H1 (cell line): ENCODE data around the gene DCN. TPM values are rescaled to one million over a fixed set of nuclear protein-coding genes. Genes with fewer than 3 reads are reported as not detected.

ENCODE experiments used
- CTCF ChIA-PET: fragments of 300-600 bp; sonication (Branson Sonifier 250); formaldehyde crosslinking; loops from one replicate; lab custom pipeline; 2021; ENCODE audit not compliant: partially characterized antibody; lab: Charles Lee
- POLR2A ChIA-PET: fragments of 300-600 bp; sonication (Branson Sonifier 250); formaldehyde crosslinking; loops from one replicate; lab custom pipeline; 2021; ENCODE audit warnings: inconsistent platforms; ENCODE audit not compliant: partially characterized antibody; lab: Charles Lee
- DNase-seq, 2 experiments: peaks; one replicate each; pipeline versions ENCODE4 v3.0.0 to v3.0.0-alpha.2; 2010 to 2022; ENCODE audit warnings: low spot score in 2 of 2, low read depth in 1 of 2, mixed read lengths in 1 of 2
- FAIRE-seq: peaks from 2 replicates; lab custom pipeline; 2011; peaks lifted over from hg19 to GRCh38; lab: Jason Lieb, UNC
- H2AFZ ChIP-seq: 2 replicates; pipeline ENCODE4 v1.8.1; 2012; ENCODE audit warnings: low read length, inconsistent platforms
- H2AK5ac ChIP-seq: 2 replicates; pipeline ENCODE4 v1.6.1; 2013; ENCODE audit warnings: low read depth, low read length
- H2BK120ac ChIP-seq: replicated peaks from 2 replicates; pipeline ENCODE3; 2013; ENCODE audit warnings: low read depth, low read length, inconsistent platforms
- H2BK12ac ChIP-seq: 2 replicates; pipeline ENCODE4 v1.6.1; 2013; ENCODE audit warnings: low read depth, low read length
- H2BK15ac ChIP-seq: 2 replicates; pipeline ENCODE4 v1.6.1; 2013; ENCODE audit warnings: low read length
- H2BK20ac ChIP-seq: 2 replicates; pipeline ENCODE4 v1.6.1; 2013; ENCODE audit warnings: low read length
- H2BK5ac ChIP-seq: 2 replicates; pipeline ENCODE4 v1.6.1; 2013; ENCODE audit warnings: low read depth, low read length
- H3K14ac ChIP-seq: 2 replicates; pipeline ENCODE4 v1.6.1; 2013; ENCODE audit warnings: inconsistent platforms; ENCODE audit not compliant: insufficient read length
- H3K18ac ChIP-seq: 2 replicates; pipeline ENCODE4 v1.6.1; 2013; ENCODE audit warnings: low read length; ENCODE audit errors: extremely low read depth
- H3K23ac ChIP-seq: 2 replicates; pipeline ENCODE4 v1.6.1; 2013; ENCODE audit warnings: inconsistent platforms; ENCODE audit not compliant: insufficient read length
- H3K23me2 ChIP-seq: 2 replicates; pipeline ENCODE4 v1.6.1; 2013; ENCODE audit warnings: low read depth, low read length
- H3K27ac ChIP-seq: 2 replicates; pipeline ENCODE4 v1.6.1; 2011; ENCODE audit warnings: low read depth, low read length, inconsistent platforms
- H3K27me3 ChIP-seq, 4 experiments: replicated peaks in 1 of 4; 1 replicate in 1 of 4; 2 replicates in 3 of 4; pipeline versions ENCODE4 v1.6.1 to v1.8.1; 2011 to 2013; ENCODE audit warnings: low read length in 3 of 4, mild to moderate bottlenecking in 3 of 4, inconsistent platforms in 2 of 4, mixed read lengths in 2 of 4, moderate library complexity in 1 of 4; ENCODE audit not compliant: control insufficient read depth in 3 of 4, insufficient read depth in 3 of 4; ENCODE audit errors: extremely low read depth in 1 of 4
- H3K36me3 ChIP-seq, 4 experiments: 2 replicates each; pipeline versions ENCODE4 v1.6.1 to v1.8.1; 2011 to 2013; ENCODE audit warnings: mild to moderate bottlenecking in 4 of 4, low read length in 3 of 4, moderate library complexity in 2 of 4, control low read depth in 1 of 4, inconsistent platforms in 1 of 4; ENCODE audit not compliant: insufficient read depth in 4 of 4, control insufficient read depth in 2 of 4
- H3K4ac ChIP-seq: replicated peaks from 2 replicates; pipeline ENCODE3; 2013; ENCODE audit warnings: low read length, low read depth, mixed read lengths, inconsistent platforms; ENCODE audit not compliant: insufficient read length
- H3K4me1 ChIP-seq, 4 experiments: replicated peaks in 1 of 4; 1 replicate in 1 of 4; 2 replicates in 3 of 4; pipeline versions ENCODE4 v1.6.1 to v1.8.1; 2011 to 2013; ENCODE audit warnings: low read length in 3 of 4, inconsistent platforms in 2 of 4, mixed read lengths in 1 of 4; ENCODE audit not compliant: insufficient read depth in 4 of 4, control insufficient read depth in 3 of 4
- H3K4me2 ChIP-seq, 2 experiments: 2 replicates each; pipeline versions ENCODE4 v1.6.1 to v1.8.1; 2011 to 2013; ENCODE audit warnings: low read depth in 2 of 2, low read length in 2 of 2, control low read depth in 1 of 2, inconsistent platforms in 1 of 2, mild to moderate bottlenecking in 1 of 2; ENCODE audit not compliant: insufficient read depth in 1 of 2
- H3K4me3 ChIP-seq, 4 experiments: fragments of 200-600, 300-600 bp in 1 of 4; sonication (generic), shearing (Covaris generic), sonication (Bioruptor Twin) in 1 of 4; 2 replicates each; pipeline versions ENCODE4 v1.5.1 to v1.8.1; 2011 to 2016; ENCODE audit warnings: low read length in 4 of 4, low read depth in 3 of 4, control low read depth in 2 of 4, inconsistent platforms in 2 of 4, mild to moderate bottlenecking in 2 of 4, mixed read lengths in 1 of 4, moderate library complexity in 1 of 4; ENCODE audit not compliant: insufficient read depth in 2 of 4; ENCODE audit errors: extremely low read depth in 1 of 4
- H3K56ac ChIP-seq: replicated peaks from 2 replicates; pipeline ENCODE3; 2013; ENCODE audit warnings: low read depth, mild to moderate bottlenecking, mixed read lengths, low read length, inconsistent platforms; ENCODE audit not compliant: insufficient read length
- H3K79me1 ChIP-seq: 2 replicates; pipeline ENCODE4 v1.6.1; 2013; ENCODE audit warnings: low read depth, low read length, control low read depth
- H3K79me2 ChIP-seq, 2 experiments: 2 replicates each; pipeline versions ENCODE4 v1.6.1 to v1.8.1; 2012 to 2013; ENCODE audit warnings: low read length in 2 of 2, mild to moderate bottlenecking in 2 of 2, inconsistent platforms in 1 of 2; ENCODE audit not compliant: insufficient read depth in 2 of 2, control insufficient read depth in 1 of 2
- H3K9ac ChIP-seq, 4 experiments: replicated peaks in 1 of 4; 1 replicate in 1 of 4; 2 replicates in 3 of 4; pipeline versions ENCODE4 v1.6.1 to v1.8.1; 2011 to 2013; ENCODE audit warnings: low read depth in 3 of 4, low read length in 3 of 4, control low read depth in 2 of 4, mild to moderate bottlenecking in 2 of 4, moderate library complexity in 2 of 4, inconsistent platforms in 1 of 4; ENCODE audit errors: extremely low read depth in 1 of 4
- H3K9me3 ChIP-seq, 2 experiments: 2 replicates each; pipeline versions ENCODE4 v1.6.1 to v1.8.1; 2012 to 2013; ENCODE audit warnings: mild to moderate bottlenecking in 2 of 2, moderate library complexity in 2 of 2, control low read depth in 1 of 2, inconsistent platforms in 1 of 2, low read depth in 1 of 2, low read length in 1 of 2, mixed read lengths in 1 of 2; ENCODE audit not compliant: insufficient read depth in 2 of 2
- H4K20me1 ChIP-seq, 2 experiments: replicated peaks in 1 of 2; 2 replicates each; pipeline versions ENCODE3 to v1.8.1; 2011 to 2013; ENCODE audit warnings: inconsistent platforms in 2 of 2, low read length in 2 of 2, mild to moderate bottlenecking in 1 of 2; ENCODE audit not compliant: insufficient read depth in 2 of 2, control insufficient read depth in 1 of 2
- H4K5ac ChIP-seq: 2 replicates; pipeline ENCODE4 v1.6.1; 2013; ENCODE audit warnings: low read length, low read depth, mixed read lengths, inconsistent platforms; ENCODE audit not compliant: insufficient read length
- H4K8ac ChIP-seq: 2 replicates; pipeline ENCODE4 v1.8.0; 2013; ENCODE audit warnings: mild to moderate bottlenecking, moderate library complexity, low read length, inconsistent platforms; ENCODE audit not compliant: insufficient read depth; ENCODE audit errors: extremely low read depth
- H4K91ac ChIP-seq: replicated peaks from 2 replicates; pipeline ENCODE3; 2013; ENCODE audit warnings: low read length, mixed read lengths, inconsistent platforms; ENCODE audit not compliant: insufficient read length
- CEBPB ChIP-seq: IDR thresholded peaks from 2 replicates; pipeline ENCODE4 v1.6.1; 2012; ENCODE audit warnings: low read depth, low read length
- KDM4A ChIP-seq: IDR thresholded peaks from one replicate; pipeline ENCODE4 v1.7.1; 2012; ENCODE audit warnings: low read depth, mild to moderate bottlenecking, moderate library complexity, low read length, inconsistent platforms; ENCODE audit not compliant: severe bottlenecking
- RNF2 ChIP-seq: fragments of 200-900, 300-1000 bp; sonication (generic); IDR thresholded peaks from 2 replicates; pipeline ENCODE4 v1.7.1; 2016; ENCODE audit warnings: borderline replicate concordance, low read depth, mild to moderate bottlenecking, antibody characterized with exemption, low read length; ENCODE audit not compliant: poor library complexity, severe bottlenecking; ENCODE audit errors: missing control alignments
- SIX5 ChIP-seq: IDR thresholded peaks from 2 replicates; pipeline ENCODE4 v1.6.1; 2011; ENCODE audit warnings: mild to moderate bottlenecking, low read depth, low read length
- TAF1 ChIP-seq: IDR thresholded peaks from 2 replicates; pipeline ENCODE4 v1.6.1; 2011; ENCODE audit warnings: mild to moderate bottlenecking, low read depth, low read length
- WGBS, 2 experiments: shearing (Covaris generic) in 1 of 2; methylation state at CpG; one replicate each; pipeline versions ENCODE4 v1.1.6 to v1.1.7; 2013 to 2015; ENCODE audit warnings: low lambda C conversion rate in 2 of 2, mixed read lengths in 2 of 2, inconsistent platforms in 1 of 2, low coverage in 1 of 2, missing lambda C conversion rate in 1 of 2; ENCODE audit not compliant: insufficient replicate concordance in 2 of 2, insufficient coverage in 1 of 2, insufficient read length in 1 of 2; ENCODE audit errors: extremely low coverage in 1 of 2, missing lambda C conversion rate in 1 of 2; 5-methylcytosine and 5-hydroxymethylcytosine counted together
- polyA plus RNA-seq, 7 experiments: library from polyadenylated mRNA; depleted of rRNA in 3 of 7; stranded (reverse) in 5 of 7; unstranded in 2 of 7; fragments of >200 nt in 5 of 7; fragments of 200-250 nt in 2 of 7; gene quantifications; 1 replicate in 5 of 7; 2 replicates in 1 of 7; 4 replicates in 1 of 7; pipeline versions ENCODE4 v1.2.1 to v1.2.3, GENCODE V29; 2011 to 2013; ENCODE audit warnings: missing spikeins in 2 of 7, mixed read lengths in 2 of 7
- total RNA-seq: library from RNA; stranded (reverse); fragmentation: NEBNext Ultra II Directional; extraction: Animal tissue kit (Norgen Biotek cat#: 25700); gene quantifications from 2 replicates; pipeline ENCODE4 v1.2.1, GENCODE V29; 2021

The DCN gene
- total and polyA plus RNA-seq, 2 of the 8 experiments (the other 6 are each of a cell fraction or from before 2014, with no cell fraction given): not detected

DNA sequence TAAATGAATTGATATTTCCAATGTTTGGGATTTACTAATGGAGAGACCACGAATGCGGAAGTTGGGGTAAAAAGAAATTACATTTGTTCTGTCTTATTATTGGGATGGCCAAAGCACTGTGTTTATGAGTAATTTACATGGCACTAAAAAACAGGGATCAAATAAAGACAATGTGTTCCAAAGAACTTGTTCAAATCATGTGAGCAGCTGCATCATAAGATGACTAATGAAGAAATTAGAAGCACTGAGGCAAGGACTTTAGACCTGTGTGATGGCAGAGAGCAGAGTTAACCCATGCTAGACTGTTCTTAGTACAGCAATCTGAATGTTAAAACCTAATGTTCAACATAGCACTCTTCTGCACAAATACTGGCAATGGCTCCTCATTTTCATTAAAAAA is 34.3 kb upstream of the DCN start:
- Histone ChIP-seq H3K36me3 (no peaks in the 10 kb centered on the region), H3K27me3 (no peaks in the 10 kb centered on the region), H4K91ac (no peak overlapping the region), H2BK12ac (no peak overlapping the region), H4K8ac (no peak overlapping the region), H2AK5ac (no peak overlapping the region), H3K9ac (no peak overlapping the region), H3K18ac (no peak overlapping the region), H3K23me2 (no peaks in the 10 kb centered on the region), H3K79me1 (no peaks in the 10 kb centered on the region), H2BK20ac (no peak overlapping the region), H2BK120ac (no peak overlapping the region), H2BK5ac (no peak overlapping the region), H3K56ac (no peak overlapping the region), H2AFZ (no peak overlapping the region), H3K4me2 (no peak overlapping the region), H3K9me3 (no peaks in the 10 kb centered on the region), H4K20me1 (no peaks in the 10 kb centered on the region), H3K27ac (no peak overlapping the region), H3K4me3 (no peak overlapping the region), H3K14ac (no peak overlapping the region), H3K4me1 (no peaks in the 10 kb centered on the region), H2BK15ac (no peak overlapping the region), H3K23ac (no peak overlapping the region), H3K4ac (no peak overlapping the region), H4K5ac (no peak overlapping the region), H3K79me2 (no peaks in the 10 kb centered on the region)
- ChIA-PET CTCF (no interaction called here), POLR2A (no interaction called here)
- DNase-seq (no peak), FAIRE-seq (no peak)
- no peak for TF ChIP-seq RNF2
- TF ChIP-seq TAF1: no peak
- no peak for TF ChIP-seq CEBPB
- no peak for TF ChIP-seq SIX5
- TF ChIP-seq KDM4A: no peak
- WGBS, 2 experiments: 91% methylated on average over 2 of the region's 2 CpGs; no CpG with 5 or more reads in 1 of the 2 experiments
